ENCODE data around the gene USB1. TPM values are rescaled to one million over a fixed set of nuclear protein-coding genes. Genes with fewer than 3 reads are reported as not detected.

The USB1 gene
- total RNA-seq, 1 donor from 2014 or later, result 133 TPM

DNA sequence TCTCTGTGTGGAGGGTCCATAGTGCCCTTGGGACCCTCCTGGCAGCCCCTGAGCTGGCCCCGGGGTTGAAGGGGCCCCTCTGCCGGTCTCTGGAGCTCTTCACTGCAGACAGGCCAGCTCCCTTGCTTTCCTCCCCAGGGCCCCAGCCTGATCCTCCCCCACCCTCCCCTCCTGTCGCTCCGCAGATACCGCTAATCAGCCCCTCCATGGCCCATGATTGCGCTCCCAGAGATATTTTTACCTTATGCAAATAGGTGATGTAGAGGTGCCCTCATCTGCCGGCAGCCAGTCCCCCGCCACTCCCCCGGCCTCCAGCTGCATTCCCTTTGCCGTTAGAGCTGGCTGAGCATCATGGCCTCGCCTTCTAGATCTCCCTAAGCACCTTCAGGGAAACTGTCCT is 33.6 kb downstream of the USB1 start:
- intact Hi-C loops (cut with DNase I), result no loop called here
- H3K4me3 ChIP-seq, result no peak overlapping the region
- TF ChIP-seq, protein P1, sequence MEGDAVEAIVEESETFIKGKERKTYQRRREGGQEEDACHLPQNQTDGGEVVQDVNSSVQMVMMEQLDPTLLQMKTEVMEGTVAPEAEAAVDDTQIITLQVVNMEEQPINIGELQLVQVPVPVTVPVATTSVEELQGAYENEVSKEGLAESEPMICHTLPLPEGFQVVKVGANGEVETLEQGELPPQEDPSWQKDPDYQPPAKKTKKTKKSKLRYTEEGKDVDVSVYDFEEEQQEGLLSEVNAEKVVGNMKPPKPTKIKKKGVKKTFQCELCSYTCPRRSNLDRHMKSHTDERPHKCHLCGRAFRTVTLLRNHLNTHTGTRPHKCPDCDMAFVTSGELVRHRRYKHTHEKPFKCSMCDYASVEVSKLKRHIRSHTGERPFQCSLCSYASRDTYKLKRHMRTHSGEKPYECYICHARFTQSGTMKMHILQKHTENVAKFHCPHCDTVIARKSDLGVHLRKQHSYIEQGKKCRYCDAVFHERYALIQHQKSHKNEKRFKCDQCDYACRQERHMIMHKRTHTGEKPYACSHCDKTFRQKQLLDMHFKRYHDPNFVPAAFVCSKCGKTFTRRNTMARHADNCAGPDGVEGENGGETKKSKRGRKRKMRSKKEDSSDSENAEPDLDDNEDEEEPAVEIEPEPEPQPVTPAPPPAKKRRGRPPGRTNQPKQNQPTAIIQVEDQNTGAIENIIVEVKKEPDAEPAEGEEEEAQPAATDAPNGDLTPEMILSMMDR (IDR thresholded peaks at IDR 0.05), result no peak
- no peak for DNase-seq (ENCODE audit: low spot score in 2 of 2)
- H3K36me3 ChIP-seq, result no peaks in the 10 kb centered on the region
- no peaks in the 10 kb centered on the region for H3K27me3 ChIP-seq
- no peaks in the 10 kb centered on the region for H3K9me3 ChIP-seq
- no peaks in the 10 kb centered on the region for H3K4me1 ChIP-seq
- H3K27ac ChIP-seq, result no peak overlapping the region

DNA sequence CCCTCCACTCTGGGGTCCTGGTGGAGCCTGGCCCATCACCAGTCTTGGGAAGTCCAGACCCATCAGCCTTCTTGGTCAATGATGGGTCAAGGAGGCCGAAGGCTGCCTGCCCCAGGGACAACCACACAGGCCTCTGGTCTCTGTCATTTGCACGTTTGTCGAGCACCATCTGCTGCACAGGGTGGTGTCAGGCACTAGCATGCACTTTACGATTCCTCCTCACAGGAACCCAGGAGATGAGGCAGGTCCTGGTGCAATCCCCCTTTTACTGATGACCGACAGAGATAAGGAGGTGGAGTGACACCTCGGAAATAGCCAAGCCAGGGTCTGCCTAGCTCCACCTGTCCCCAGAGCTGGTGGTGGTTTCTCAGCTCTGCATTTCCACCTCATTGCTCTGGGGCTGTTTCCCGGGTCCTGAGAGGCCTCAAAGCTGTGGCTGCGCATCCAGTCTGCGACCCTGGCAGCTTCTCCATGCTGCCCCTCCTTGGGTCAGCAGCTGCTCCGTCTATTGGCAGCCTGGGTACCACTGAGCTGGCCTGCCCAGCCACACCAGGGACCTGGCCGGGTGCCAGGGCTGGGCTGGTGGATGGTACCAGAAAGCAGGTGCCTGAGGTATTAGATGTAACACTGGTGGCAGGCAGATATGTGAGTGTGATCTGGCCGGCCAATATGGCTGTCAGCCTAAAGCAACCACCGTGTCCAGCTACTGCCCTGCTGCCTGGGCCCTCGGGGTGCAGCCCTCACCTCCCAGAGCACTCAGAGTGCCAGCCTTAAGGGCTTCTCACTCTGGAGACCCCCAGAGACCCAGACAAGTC is 34.4 kb downstream of the USB1 start:
- Histone ChIP-seq H3K4me3 (no peak overlapping the region), H3K4me1 (no peaks in the 10 kb centered on the region), H3K36me3 (no peaks in the 10 kb centered on the region), H3K27me3 (no peaks in the 10 kb centered on the region), H3K9me3 (no peaks in the 10 kb centered on the region), H3K27ac (no peak overlapping the region)
- intact Hi-C loops (cut with DNase I), result no loop called here
- DNase-seq (ENCODE audit: low spot score in 2 of 2), result no peak
- TF ChIP-seq, protein P1 (IDR thresholded peaks at IDR 0.05), result no peak

DNA sequence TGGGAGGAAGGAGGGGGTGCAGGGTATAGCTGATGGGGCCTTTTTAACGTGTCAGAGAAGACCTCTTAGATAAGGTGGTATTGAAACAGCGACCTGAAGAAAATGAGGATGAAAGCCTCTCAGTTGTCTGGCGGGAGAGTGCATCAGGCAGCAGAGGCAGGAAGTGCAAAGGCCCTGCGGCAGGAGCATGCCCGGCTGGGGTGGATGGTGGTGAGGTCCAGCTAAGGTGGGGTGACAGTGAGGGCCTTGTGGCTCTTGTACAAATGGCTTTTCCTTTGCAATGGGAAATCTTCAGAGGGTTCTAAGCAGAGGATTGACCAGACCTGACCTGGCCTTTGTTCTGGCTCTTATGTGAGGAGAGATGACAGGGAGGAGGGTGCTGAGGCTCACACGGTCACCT is 35.7 kb downstream of the USB1 start:
- DNase-seq (ENCODE audit: low spot score in 2 of 2), result no peak
- TF ChIP-seq, protein P1 (IDR thresholded peaks at IDR 0.05), result no peak
- no peaks in the 10 kb centered on the region for H3K27me3 ChIP-seq
- H3K9me3 ChIP-seq, result no peaks in the 10 kb centered on the region
- H3K27ac ChIP-seq, result no peak overlapping the region
- H3K4me3 ChIP-seq, result no peak overlapping the region
- no peaks in the 10 kb centered on the region for H3K4me1 ChIP-seq
- H3K36me3 ChIP-seq, result no peaks in the 10 kb centered on the region
- intact Hi-C loops (cut with DNase I), result no loop called here

DNA sequence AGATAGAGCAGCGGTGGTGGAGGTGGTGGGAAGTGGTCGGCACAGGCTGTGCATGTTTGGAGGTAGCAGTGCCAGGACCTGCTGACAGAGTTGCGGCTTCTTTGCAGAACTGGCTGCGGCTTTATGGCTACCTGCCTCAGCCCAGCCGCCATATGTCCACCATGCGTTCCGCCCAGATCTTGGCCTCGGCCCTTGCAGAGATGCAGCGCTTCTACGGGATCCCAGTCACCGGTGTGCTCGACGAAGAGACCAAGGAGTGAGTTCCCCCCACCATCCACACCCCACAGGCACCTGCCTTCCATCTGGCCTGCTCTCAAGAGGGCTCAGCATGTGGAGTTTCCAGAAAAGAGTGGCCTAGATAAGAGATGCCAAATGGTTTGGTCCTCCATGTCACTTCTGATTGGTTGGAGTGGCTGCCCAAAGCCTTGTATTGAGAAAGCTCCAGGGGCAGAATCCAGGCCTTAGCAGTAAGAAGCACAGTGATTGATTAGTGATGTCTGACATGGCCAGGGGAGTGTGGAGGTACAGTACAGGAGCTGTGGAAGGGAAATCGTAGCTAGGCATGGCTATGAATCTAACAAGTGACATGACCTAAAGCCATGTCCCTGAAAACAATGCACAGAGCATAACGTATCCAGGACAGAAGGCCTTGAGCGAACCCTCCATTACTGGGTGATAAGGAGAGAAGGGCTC is 36.3 kb downstream of the USB1 start:
- DNase-seq (ENCODE audit: low spot score in 2 of 2), result no peak
- H3K4me1 ChIP-seq, result no peaks in the 10 kb centered on the region
- TF ChIP-seq, protein P1 (IDR thresholded peaks at IDR 0.05), result no peak
- H3K27me3 ChIP-seq, result no peaks in the 10 kb centered on the region
- H3K36me3 ChIP-seq, result no peaks in the 10 kb centered on the region
- H3K9me3 ChIP-seq, result no peaks in the 10 kb centered on the region
- intact Hi-C loops (cut with DNase I), result no loop called here
- no peak overlapping the region for H3K27ac ChIP-seq
- H3K4me3 ChIP-seq, result no peak overlapping the region

DNA sequence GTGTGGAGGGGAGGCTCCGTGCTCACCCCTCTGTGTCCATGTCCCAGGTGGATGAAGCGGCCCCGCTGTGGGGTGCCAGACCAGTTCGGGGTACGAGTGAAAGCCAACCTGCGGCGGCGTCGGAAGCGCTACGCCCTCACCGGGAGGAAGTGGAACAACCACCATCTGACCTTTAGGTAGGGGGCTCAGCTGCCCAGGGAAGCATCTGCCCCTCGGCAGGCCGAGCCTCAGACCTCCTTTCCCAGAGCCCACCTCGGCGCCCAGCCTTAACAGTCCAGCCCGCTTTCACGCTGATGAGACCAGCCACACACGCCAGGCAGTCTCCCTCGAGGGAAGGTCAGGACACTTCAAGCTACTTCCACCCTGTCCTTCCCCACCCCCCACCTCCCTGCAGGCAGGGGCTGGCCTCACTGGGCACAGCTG is 37.0 kb downstream of the USB1 start:
- H3K36me3 ChIP-seq, result no peaks in the 10 kb centered on the region
- intact Hi-C loops (cut with DNase I), result no loop called here

More for the DNA sequence above, 37.0 kb downstream of the USB1 start:
- DNase-seq (ENCODE audit: low spot score in 2 of 2), result no peak
- TF ChIP-seq, protein P1 (IDR thresholded peaks at IDR 0.05), result no peak
- H3K4me3 ChIP-seq, result no peak overlapping the region
- H3K9me3 ChIP-seq, result no peaks in the 10 kb centered on the region
- H3K4me1 ChIP-seq, result no peaks in the 10 kb centered on the region
- no peak overlapping the region for H3K27ac ChIP-seq
- H3K27me3 ChIP-seq, result no peaks in the 10 kb centered on the region

Data from ascending aorta (tissue), 2 donors.